Pancreas (tissue), 10 donors: ENCODE results near the gene SEC24D. TPM values are rescaled to one million over a fixed set of nuclear protein-coding genes. Genes with fewer than 3 reads are reported as not detected.

ENCODE experiments used
- ATAC-seq, 4 donors: fragments of 200-7000 bp; cut with Tn5 transposase; one replicate each; pipeline versions ENCODE4 v1.8.0 to v1.9.1; 2020; ENCODE audit warnings: mild to moderate bottlenecking in 4 of 4, moderate library complexity in 4 of 4
- DNase-seq, 6 donors: peaks; one replicate each; pipeline ENCODE4 v3.0.0-alpha.2; 2020
- FAIRE-seq: peaks from 2 replicates; lab custom pipeline; 2012; peaks lifted over from hg19 to GRCh38; lab: Jason Lieb, UNC
- H3K27ac ChIP-seq, 4 donors: fragments of 200-600 bp; sonication (generic); 1 replicate in 3 of 4; 2 replicates in 1 of 4; pipeline versions ENCODE4 v1.5.0 to v1.8.0; 2020
- H3K27me3 ChIP-seq, 4 donors: fragments of 200-600 bp; one replicate each; pipeline ENCODE4 v1.8.0; 2021
- H3K36me3 ChIP-seq, 3 donors: fragments of 200-600 bp; sonication (generic) in 1 of 3; one replicate each; pipeline versions ENCODE4 v1.5.0 to v1.8.0; 2020 to 2021
- H3K4me1 ChIP-seq, 3 donors: fragments of 200-600 bp; one replicate each; pipeline ENCODE4 v1.8.0; 2021
- H3K4me3 ChIP-seq, 4 donors: fragments of 200-600 bp; sonication (generic) in 2 of 4; one replicate each; pipeline versions ENCODE4 v1.5.0 to v1.8.0; 2020 to 2021
- H3K9me3 ChIP-seq, 4 donors: fragments of 200-600 bp; one replicate each; pipeline ENCODE4 v1.8.0; 2021
- CTCF ChIP-seq, 4 donors: fragments of 200-600 bp; sonication (generic) in 3 of 4; IDR thresholded peaks; one replicate each; pipeline versions ENCODE4 v1.5.0 to v1.8.0; 2021; ENCODE audit warnings: antibody characterized with exemption in 4 of 4
- WGBS, 2 donors: extraction: QIAGEN DNeasy Blood & Tissue Kit; methylation state at CpG; one replicate each; pipeline ENCODE4 v1.1.7; 2013; 5-methylcytosine and 5-hydroxymethylcytosine counted together
- intact Hi-C, 3 donors: fragments of 100-400 bp; cut with DNase I; formaldehyde crosslinking; loops; one replicate each; pipeline versions ENCODE4 v1.11.1 to v1.14.2; 2022
- polyA plus RNA-seq, 2 donors: library from polyadenylated mRNA; stranded (reverse); fragments of 200-250 nt; gene quantifications; one replicate each; pipeline ENCODE4 v1.2.3, GENCODE V29; 2013
- total RNA-seq, 6 donors: library from RNA; stranded (reverse); fragmentation: NEBNext Ultra II Directional in 4 of 6; extraction: Animal tissue kit (Norgen Biotek cat#: 25700) in 4 of 6; gene quantifications; one replicate each; pipeline versions ENCODE4 v1.2.1 to v1.2.4, GENCODE V29; 2021 to 2023
- donor health status: healthy with polysubstance abuse.
- donor health status: DM: no; HTN: no; CAD: no; lungs with moderate emphysema.
- donor health status: DM: no; HTN: no; CAD: no.
- donor health status: control.
- donor health status: control.
- donor health status: Bipolar disorder and iron deficiency.
- donor health status: DM: yes; HTN: yes; CAD: no.
- donor health status: DM: no; HTN: no; CAD: no.
- donor health status: DM: no; HTN: no; CAD: no.
- donor health status: DM: yes; HTN: yes; CAD: no.

Gene SEC24D
- total and polyA plus RNA-seq, 8 donors, result 10.9 to 49.6 (median 35.1) TPM

- ATAC-seq, result no peak
- Histone ChIP-seq H3K27ac (no peak overlapping the region), H3K4me3 (no peak overlapping the region), H3K27me3 (no peaks in the 10 kb centered on the region), H3K36me3 (peaks cover 0 to 23% (median 16%) of the 10 kb centered on the region in 3 donors), H3K4me1 (no peaks in the 10 kb centered on the region), H3K9me3 (no peaks in the 10 kb centered on the region)
- DNase-seq, result no peak
- 89 to 92% methylated on average over 2 of the region's 2 CpGs for WGBS, 2 donors
- intact Hi-C loops, result no loop called here
- TF ChIP-seq CTCF (IDR thresholded peaks at IDR 0.05), result no peak
- FAIRE-seq, result no peak
Observed at GRCh38 chr4:118711052-118711451, 124.9 kb downstream of the SEC24D start.

- no peak for TF ChIP-seq CTCF (IDR thresholded peaks at IDR 0.05)
- intact Hi-C loops, result no loop called here
- ATAC-seq (peak in 3 of 4 donors; percentile 79 to 91 (median 89)), DNase-seq (no peak), FAIRE-seq (peak; percentile 78)
- Histone ChIP-seq H3K27me3 (no peaks in the 10 kb centered on the region), H3K4me1 (peaks cover 0 to 17% (median 15%) of the 10 kb centered on the region in 3 donors), H3K36me3 (peaks cover 0 to 30% (median 2%) of the 10 kb centered on the region in 3 donors), H3K27ac (no peak overlapping the region), H3K4me3 (no peak overlapping the region), H3K9me3 (no peaks in the 10 kb centered on the region)
- 46 to 55% methylated on average over 2 of the region's 2 CpGs for WGBS, 2 donors
Observed at GRCh38 chr4:118703118-118703517, 132.8 kb downstream of the SEC24D start.

- WGBS, 2 donors, result 2 to 3% methylated on average over 42 of the region's 42 CpGs
- peak; percentile 97 to 99 (median 98) for ATAC-seq
- Histone ChIP-seq H3K36me3 (peaks cover 0 to 20% (median 0%) of the 10 kb centered on the region in 3 donors), H3K4me3 (peak within 1 kb of the TSS; percentile 43 to 57 (median 50)), H3K4me1 (peaks cover 0 to 12% (median 9%) of the 10 kb centered on the region in 3 donors), H3K9me3 (no peaks in the 10 kb centered on the region), H3K27me3 (no peaks in the 10 kb centered on the region), H3K27ac (peak within 1 kb of the TSS; percentile 65 to 89 (median 78))
- intact Hi-C loops, result no loop called here
- TF ChIP-seq CTCF (IDR thresholded peaks at IDR 0.05), result no peak
- FAIRE-seq, result peak; percentile 37
- peak; percentile 86 to 94 (median 90) for DNase-seq
Observed at GRCh38 chr4:118684873-118685811, 150.8 kb downstream of the SEC24D start, which contains the start of gene METTL14. Gene METTL14 (plus strand): TSS chr4:118685392. CDS start chr4:118685535, 143 bp downstream.

- Histone ChIP-seq H3K9me3 (no peaks in the 10 kb centered on the region), H3K27me3 (no peaks in the 10 kb centered on the region), H3K27ac (no peak overlapping the region), H3K36me3 (peaks cover 0 to 6% (median 0%) of the 10 kb centered on the region in 3 donors), H3K4me3 (no peak overlapping the region), H3K4me1 (peaks cover 0 to 12% (median 9%) of the 10 kb centered on the region in 3 donors)
- no peak for DNase-seq
- no peak for FAIRE-seq
- ATAC-seq, result no peak
- TF ChIP-seq CTCF (IDR thresholded peaks at IDR 0.05), result no peak
- WGBS, 2 donors, result 10 to 15% methylated on average over 2 of the region's 2 CpGs
- intact Hi-C loops, result no loop called here
Observed at GRCh38 chr4:118683513-118683912, 152.4 kb downstream of the SEC24D start.
